Kidney epithelial cell (primary cell): ENCODE measurements around the gene GNB5. TPM values are rescaled to one million over a fixed set of nuclear protein-coding genes. Genes with fewer than 3 reads are reported as not detected.

ENCODE experiments used
- DNase-seq: peaks from one replicate; pipeline ENCODE4 v3.0.0-alpha.2; 2010; ENCODE audit warnings: low read depth
- H3K27me3 ChIP-seq: 2 replicates; pipeline ENCODE4 v1.6.0; 2011; ENCODE audit warnings: low read length; ENCODE audit not compliant: control insufficient read depth, insufficient read depth
- H3K36me3 ChIP-seq: 2 replicates; pipeline ENCODE4 v1.5.1; 2011; ENCODE audit warnings: low read length; ENCODE audit not compliant: control insufficient read depth, insufficient read depth
- H3K4me3 ChIP-seq: 2 replicates; pipeline ENCODE4 v1.5.1; 2011; ENCODE audit warnings: low read depth, mild to moderate bottlenecking, control low read depth, low read length
- total RNA-seq: library from RNA; depleted of rRNA; stranded (reverse); fragments of >200 nt; gene quantifications from 2 replicates; pipeline ENCODE4 v1.2.3, GENCODE V29; 2015
- TF ChIP-seq, protein P1 (sequence below): IDR thresholded peaks from 2 replicates; pipeline ENCODE4 v1.5.1; 2011; ENCODE audit warnings: mild to moderate bottlenecking, moderate library complexity, low read length, control low read depth, inconsistent platforms; ENCODE audit not compliant: insufficient read depth, poor library complexity, severe bottlenecking

Gene GNB5
- total RNA-seq, 1 donor from 2014 or later: 46.7 TPM

DNA sequence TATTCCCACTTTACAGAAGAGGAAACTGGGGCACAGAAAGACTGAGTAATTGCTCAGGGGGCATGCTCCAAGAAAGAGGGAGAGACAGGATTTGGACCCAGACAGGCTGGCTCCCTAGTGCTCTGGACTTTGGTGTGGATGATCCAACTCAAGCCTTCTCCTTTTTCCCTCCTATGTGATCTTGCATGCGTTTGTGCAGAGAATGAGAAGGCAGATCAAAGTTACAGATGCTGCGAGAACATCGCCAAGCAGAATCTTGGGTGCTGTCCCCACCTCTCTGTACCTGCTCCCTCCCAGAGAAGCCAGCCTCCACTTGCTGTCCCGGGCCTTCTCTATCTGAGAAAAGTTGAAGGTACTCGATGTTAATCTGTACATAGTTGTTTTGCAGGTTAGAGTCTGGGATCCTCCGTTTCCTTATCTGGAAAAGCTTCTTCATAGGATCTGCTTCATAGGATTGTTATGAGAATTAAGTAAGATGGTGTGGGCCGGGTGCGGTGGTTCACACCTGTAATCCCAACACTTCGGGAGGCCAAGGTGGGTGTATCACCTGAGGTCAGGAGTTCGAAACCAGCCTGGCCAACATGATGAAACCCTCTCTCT, 10.2 kb downstream of the GNB5 start:
- DNase-seq: no peak
- H3K36me3 ChIP-seq: no peaks in the 10 kb centered on the region
- H3K27me3 ChIP-seq: no peaks in the 10 kb centered on the region
- TF ChIP-seq, protein P1, sequence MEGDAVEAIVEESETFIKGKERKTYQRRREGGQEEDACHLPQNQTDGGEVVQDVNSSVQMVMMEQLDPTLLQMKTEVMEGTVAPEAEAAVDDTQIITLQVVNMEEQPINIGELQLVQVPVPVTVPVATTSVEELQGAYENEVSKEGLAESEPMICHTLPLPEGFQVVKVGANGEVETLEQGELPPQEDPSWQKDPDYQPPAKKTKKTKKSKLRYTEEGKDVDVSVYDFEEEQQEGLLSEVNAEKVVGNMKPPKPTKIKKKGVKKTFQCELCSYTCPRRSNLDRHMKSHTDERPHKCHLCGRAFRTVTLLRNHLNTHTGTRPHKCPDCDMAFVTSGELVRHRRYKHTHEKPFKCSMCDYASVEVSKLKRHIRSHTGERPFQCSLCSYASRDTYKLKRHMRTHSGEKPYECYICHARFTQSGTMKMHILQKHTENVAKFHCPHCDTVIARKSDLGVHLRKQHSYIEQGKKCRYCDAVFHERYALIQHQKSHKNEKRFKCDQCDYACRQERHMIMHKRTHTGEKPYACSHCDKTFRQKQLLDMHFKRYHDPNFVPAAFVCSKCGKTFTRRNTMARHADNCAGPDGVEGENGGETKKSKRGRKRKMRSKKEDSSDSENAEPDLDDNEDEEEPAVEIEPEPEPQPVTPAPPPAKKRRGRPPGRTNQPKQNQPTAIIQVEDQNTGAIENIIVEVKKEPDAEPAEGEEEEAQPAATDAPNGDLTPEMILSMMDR: no peak
- H3K4me3 ChIP-seq: no peak overlapping the region

DNA sequence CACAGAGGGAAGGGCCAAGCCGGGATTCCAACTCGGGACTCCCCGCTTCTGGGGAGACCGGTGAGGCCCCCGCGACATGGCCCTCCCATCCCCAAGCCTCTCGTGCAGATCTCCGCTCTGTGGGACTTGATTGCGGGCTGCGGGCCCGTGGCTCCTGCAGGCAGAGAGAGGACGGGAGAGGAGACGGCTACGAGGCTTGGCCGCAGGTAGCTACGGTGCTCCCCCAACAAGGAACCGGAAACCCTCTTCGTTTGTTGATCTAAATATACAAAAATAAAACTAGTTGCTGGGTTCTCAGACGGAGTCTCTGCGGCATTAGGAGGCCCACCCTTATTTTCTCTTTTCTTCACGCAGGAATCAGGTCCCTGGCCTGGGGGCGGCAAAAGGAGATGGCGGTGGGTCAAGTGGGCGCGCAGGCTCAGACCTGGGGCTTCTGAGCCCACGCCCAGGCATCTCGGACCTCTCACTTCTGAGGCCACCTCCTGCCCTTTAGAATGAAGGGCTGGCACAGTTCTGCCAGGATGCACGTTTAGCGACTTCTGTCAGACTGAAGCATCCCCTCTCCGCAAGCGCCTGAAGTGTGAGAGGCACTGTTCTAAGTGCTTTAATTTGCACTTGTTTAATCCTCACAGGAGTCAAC, 10.9 kb downstream of the GNB5 start:
- no peak for DNase-seq
- peak overlapping the region; percentile 93 for H3K4me3 ChIP-seq
- H3K27me3 ChIP-seq: no peaks in the 10 kb centered on the region
- no peaks in the 10 kb centered on the region for H3K36me3 ChIP-seq
- TF ChIP-seq, protein P1: no peak

DNA sequence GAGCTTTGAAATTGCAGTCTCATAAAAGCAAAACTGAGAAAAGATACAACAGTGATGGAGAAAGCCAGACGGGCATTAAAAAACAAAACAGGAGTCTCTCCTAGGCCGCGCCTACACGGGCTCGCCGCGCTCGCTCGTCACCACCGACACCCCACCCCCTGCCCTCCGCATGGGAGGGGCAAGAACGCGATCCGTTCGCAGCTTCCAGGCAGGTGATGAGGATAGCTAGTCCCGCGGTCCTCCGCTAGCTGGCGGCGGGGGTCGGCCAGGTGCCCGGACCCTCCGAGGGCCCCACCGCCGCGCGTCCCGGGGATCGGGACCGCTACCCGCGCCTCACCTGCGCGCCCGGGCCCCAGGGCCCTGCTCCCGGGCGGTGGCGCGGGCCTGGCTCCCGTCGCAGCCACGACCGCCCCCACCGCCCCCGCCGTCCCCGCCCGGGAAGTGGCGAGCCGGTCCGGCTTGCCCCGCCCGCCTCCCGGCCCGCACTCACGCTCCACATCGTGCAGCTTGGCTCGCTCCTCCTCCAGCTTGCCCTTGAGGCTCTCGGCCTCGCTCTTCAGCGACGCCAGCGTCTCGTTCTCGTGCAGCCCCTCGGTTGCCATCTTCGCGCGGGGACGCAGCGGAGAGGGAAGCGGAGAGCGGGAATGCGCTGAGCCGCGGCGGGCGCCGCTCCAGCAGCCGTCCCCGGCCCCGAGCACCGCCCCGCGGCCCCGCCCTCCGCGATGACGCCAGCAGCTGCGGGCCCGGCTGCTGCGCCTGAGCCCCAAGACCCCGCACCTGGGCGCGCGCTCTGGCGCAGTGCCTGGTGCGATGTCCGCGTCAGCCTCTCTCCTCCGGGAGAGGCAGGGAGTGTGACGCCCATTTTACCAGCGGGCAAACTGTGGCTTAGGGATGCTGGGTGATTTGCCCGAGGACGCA, 11.7 kb downstream of the GNB5 start:
- peak; percentile 34 for DNase-seq
- Histone ChIP-seq H3K27me3 (no peaks in the 10 kb centered on the region), H3K4me3 (peak overlapping the region; percentile 93), H3K36me3 (no peaks in the 10 kb centered on the region)
- TF ChIP-seq, protein P1: no peak

DNA sequence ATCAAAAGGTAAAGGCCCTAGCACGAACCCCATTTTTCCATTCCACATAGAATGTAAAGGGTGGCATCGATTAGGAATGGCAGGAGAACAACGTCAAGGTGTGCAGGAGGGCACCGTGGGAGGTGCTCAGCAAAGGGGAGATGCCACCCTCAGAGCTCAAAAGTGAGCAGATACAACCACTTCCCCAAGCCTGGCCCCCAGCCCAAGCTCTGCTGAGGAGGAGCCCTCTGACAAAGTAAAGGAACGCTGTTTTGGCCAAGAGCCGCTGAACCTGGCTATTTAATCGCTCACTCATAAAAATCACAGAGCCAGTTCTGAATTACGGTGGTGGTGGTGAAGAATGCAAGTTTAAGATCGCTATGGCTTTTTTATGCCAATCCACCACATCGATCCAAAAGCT, 12.4 kb downstream of the GNB5 start:
- Histone ChIP-seq H3K4me3 (peak overlapping the region; percentile 93), H3K27me3 (no peaks in the 10 kb centered on the region), H3K36me3 (no peaks in the 10 kb centered on the region)
- DNase-seq: no peak
- TF ChIP-seq, protein P1: no peak

DNA sequence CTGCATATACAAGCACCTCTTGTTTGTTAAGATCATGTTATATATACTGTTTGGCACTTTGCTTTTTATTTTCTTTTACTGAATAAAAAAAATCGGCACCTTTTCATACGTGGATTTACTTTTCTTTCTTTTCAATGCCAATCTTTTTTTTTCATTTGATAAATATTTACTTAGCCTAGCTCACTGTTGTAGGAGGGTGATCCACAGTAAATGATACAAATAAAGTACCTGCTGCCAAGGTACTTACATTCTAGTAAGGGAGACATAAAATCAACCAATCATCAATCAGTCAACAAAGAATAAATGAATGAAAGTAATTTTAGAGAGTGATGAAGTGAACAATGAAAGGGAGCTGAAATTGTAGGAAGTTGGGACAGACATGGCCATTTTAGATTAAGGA, 18.3 kb downstream of the GNB5 start:
- Histone ChIP-seq H3K27me3 (no peaks in the 10 kb centered on the region), H3K36me3 (no peaks in the 10 kb centered on the region), H3K4me3 (no peak overlapping the region)
- TF ChIP-seq, protein P1: no peak
- DNase-seq: no peak
